H9 (cell line): ENCODE results near the gene DNAL1. TPM values are rescaled to one million over a fixed set of nuclear protein-coding genes. Genes with fewer than 3 reads are reported as not detected.

Experiments
- DNase-seq: peaks from one replicate; pipeline ENCODE4 v3.0.0-alpha.2; 2017
- H2AFZ ChIP-seq: one replicate; pipeline ENCODE4 v1.6.1; 2013; ENCODE audit warnings: mild to moderate bottlenecking, low read length, control low read depth, moderate library complexity
- H2AK5ac ChIP-seq: 2 replicates; pipeline ENCODE4 v1.6.1; 2013; ENCODE audit warnings: low read length, control low read depth, mixed read lengths; ENCODE audit not compliant: insufficient read length
- H2BK120ac ChIP-seq: one replicate; pipeline ENCODE4 v1.6.1; 2013; ENCODE audit warnings: low read depth, mild to moderate bottlenecking, low read length, control low read depth, inconsistent platforms; ENCODE audit not compliant: poor library complexity, severe bottlenecking
- H2BK12ac ChIP-seq: 2 replicates; pipeline ENCODE4 v1.6.1; 2013; ENCODE audit warnings: low read length, control low read depth, mixed read lengths, low read depth; ENCODE audit not compliant: insufficient read length
- H2BK15ac ChIP-seq: 2 replicates; pipeline ENCODE4 v1.6.1; 2013; ENCODE audit warnings: low read depth, low read length, control low read depth
- H2BK20ac ChIP-seq: one replicate; pipeline ENCODE4 v1.6.1; 2013; ENCODE audit warnings: low read depth, mild to moderate bottlenecking, low read length, control low read depth, inconsistent platforms; ENCODE audit not compliant: poor library complexity, severe bottlenecking
- H2BK5ac ChIP-seq: 2 replicates; pipeline ENCODE4 v1.6.1; 2013; ENCODE audit warnings: low read length, control low read depth, mixed read lengths; ENCODE audit not compliant: insufficient read length
- H3K14ac ChIP-seq: 2 replicates; pipeline ENCODE4 v1.6.1; 2013; ENCODE audit warnings: low read length, control low read depth; ENCODE audit not compliant: insufficient read depth
- H3K18ac ChIP-seq: 2 replicates; pipeline ENCODE4 v1.6.1; 2013; ENCODE audit warnings: low read depth, mild to moderate bottlenecking, mixed read lengths, low read length, control low read depth; ENCODE audit not compliant: insufficient read length
- H3K23ac ChIP-seq: 2 replicates; pipeline ENCODE4 v1.6.1; 2013; ENCODE audit warnings: low read length, control low read depth, mixed read lengths, low read depth; ENCODE audit not compliant: insufficient read length
- H3K23me2 ChIP-seq: 2 replicates; pipeline ENCODE4 v1.6.1; 2013; ENCODE audit warnings: low read depth, mild to moderate bottlenecking, mixed read lengths, low read length, control low read depth; ENCODE audit not compliant: insufficient read length, poor library complexity, severe bottlenecking
- H3K27ac ChIP-seq: 2 replicates; pipeline ENCODE4 v1.5.1; 2013; ENCODE audit warnings: low read length, control low read depth, mixed read lengths, low read depth; ENCODE audit not compliant: insufficient read length
- H3K27me3 ChIP-seq: 2 replicates; pipeline ENCODE4 v1.6.1; 2013; ENCODE audit warnings: low read length, control low read depth, inconsistent platforms; ENCODE audit not compliant: insufficient read depth
- H3K4ac ChIP-seq: 2 replicates; pipeline ENCODE4 v1.6.1; 2013; ENCODE audit warnings: low read depth, mild to moderate bottlenecking, control low read depth, inconsistent platforms, low read length, moderate library complexity
- H3K4me1 ChIP-seq: 2 replicates; pipeline ENCODE4 v1.6.1; 2013; ENCODE audit warnings: low read length, control low read depth, inconsistent platforms; ENCODE audit not compliant: insufficient read depth
- H3K4me2 ChIP-seq: 2 replicates; pipeline ENCODE4 v1.6.1; 2013; ENCODE audit warnings: low read length, control low read depth, mixed read lengths; ENCODE audit not compliant: insufficient read length, insufficient read depth
- H3K56ac ChIP-seq: 2 replicates; pipeline ENCODE4 v1.6.1; 2013; ENCODE audit warnings: low read depth, mild to moderate bottlenecking, mixed read lengths, low read length, control low read depth; ENCODE audit not compliant: insufficient read length
- H3K79me1 ChIP-seq: 2 replicates; pipeline ENCODE4 v1.6.1; 2013; ENCODE audit warnings: low read depth, mild to moderate bottlenecking, moderate library complexity, low read length, control low read depth, inconsistent platforms; ENCODE audit not compliant: insufficient read depth, poor library complexity, severe bottlenecking
- H3K79me2 ChIP-seq: 2 replicates; pipeline ENCODE4 v1.6.1; 2013; ENCODE audit warnings: low read length, control low read depth, inconsistent platforms; ENCODE audit not compliant: insufficient read depth
- H3K9ac ChIP-seq: 2 replicates; pipeline ENCODE4 v1.6.1; 2013; ENCODE audit warnings: low read length, control low read depth, mixed read lengths; ENCODE audit not compliant: insufficient read length; ENCODE audit errors: extremely low read depth
- H3K9me3 ChIP-seq: one replicate; pipeline ENCODE4 v1.6.1; 2013; ENCODE audit warnings: low read depth, low read length, inconsistent platforms; ENCODE audit not compliant: control insufficient read depth
- H3T11ph ChIP-seq: one replicate; pipeline ENCODE4 v1.6.1; 2013; ENCODE audit warnings: mild to moderate bottlenecking, low read length, control low read depth, inconsistent platforms
- H4K20me1 ChIP-seq: one replicate; pipeline ENCODE4 v1.6.1; 2013; ENCODE audit not compliant: control insufficient read depth, insufficient read length, insufficient read depth
- H4K5ac ChIP-seq: 2 replicates; pipeline ENCODE4 v1.6.1; 2013; ENCODE audit warnings: low read depth, mild to moderate bottlenecking, mixed read lengths, low read length, control low read depth; ENCODE audit not compliant: insufficient read length
- H4K8ac ChIP-seq: replicated peaks from 2 replicates; pipeline ENCODE4 v1.6.1; 2013; ENCODE audit warnings: low read length, control low read depth, mixed read lengths, low read depth; ENCODE audit not compliant: insufficient read length
- H4K91ac ChIP-seq: 2 replicates; pipeline ENCODE4 v1.6.1; 2013; ENCODE audit warnings: low read depth, mild to moderate bottlenecking, moderate library complexity, mixed read lengths, low read length, control low read depth; ENCODE audit not compliant: insufficient read length
- H3K27ac Mint-ChIP-seq, 3 experiments: 2 replicates in 2 of 3; 3 replicates in 1 of 3; pipeline ENCODE4 v1.8.0; 2020 to 2021; ENCODE audit warnings: mixed read lengths in 3 of 3, mild to moderate bottlenecking in 1 of 3, moderate library complexity in 1 of 3
- H3K27me3 Mint-ChIP-seq: 2 replicates; pipeline ENCODE4 v1.8.0; 2021; ENCODE audit warnings: low read depth, mild to moderate bottlenecking, moderate library complexity, mixed read lengths
- H3K36me3 Mint-ChIP-seq, 3 experiments: 2 replicates in 2 of 3; 3 replicates in 1 of 3; pipeline ENCODE4 v1.8.0; 2020 to 2021; ENCODE audit warnings: low read depth in 3 of 3, mixed read lengths in 3 of 3; ENCODE audit not compliant: insufficient read depth in 1 of 3
- H3K4me1 Mint-ChIP-seq, 2 experiments: 2 replicates each; pipeline ENCODE4 v1.8.0; 2020; ENCODE audit warnings: mixed read lengths in 2 of 2
- H3K4me3 Mint-ChIP-seq, 2 experiments: 2 replicates in 1 of 2; 3 replicates in 1 of 2; pipeline ENCODE4 v1.8.0; 2020 to 2021; ENCODE audit warnings: mild to moderate bottlenecking in 2 of 2, mixed read lengths in 2 of 2, moderate library complexity in 1 of 2
- H3K9me3 Mint-ChIP-seq, 2 experiments: 2 replicates in 1 of 2; 3 replicates in 1 of 2; pipeline ENCODE4 v1.8.0; 2020; ENCODE audit warnings: mild to moderate bottlenecking in 2 of 2, mixed read lengths in 2 of 2, moderate library complexity in 1 of 2
- CTCF ChIP-seq: fragments of 200-600 bp; sonication (generic); conservative IDR thresholded peaks from 3 replicates; pipeline ENCODE4 v1.8.0; 2021; ENCODE audit warnings: antibody characterized with exemption, mild to moderate bottlenecking
- WGBS: extraction: QIAGEN DNeasy Blood & Tissue Kit; methylation state at CpG from one replicate; pipeline ENCODE4 v1.1.7; 2013; ENCODE audit warnings: missing lambda C conversion rate, low lambda C conversion rate, mixed read lengths; ENCODE audit not compliant: insufficient read length; ENCODE audit errors: extremely low coverage; 5-methylcytosine and 5-hydroxymethylcytosine counted together
- total RNA-seq: library from RNA; stranded (reverse); gene quantifications from 2 replicates; pipeline ENCODE4 v1.2.1, GENCODE V29; 2021

Gene DNAL1
- total RNA-seq, 1 experiment from 2014 or later = 17.7 TPM

- H4K20me1 ChIP-seq = no peaks in the 10 kb centered on the region
- H3K9me3 Mint-ChIP-seq = no peaks in the 10 kb centered on the region; a peak in 1 of 5 replicates
- no peak overlapping the region for H4K5ac ChIP-seq
- H3K27me3 ChIP-seq = no peaks in the 10 kb centered on the region
- no peak overlapping the region for H4K8ac ChIP-seq
- no peak overlapping the region for H3K27ac ChIP-seq
- WGBS = no CpG with 5 or more reads among the region's 20 CpGs
- peaks cover 6% of the 10 kb centered on the region; the same call in 1 of the 2 replicates for H3K4me1 ChIP-seq
- H2BK5ac ChIP-seq = no peak overlapping the region
- H2BK15ac ChIP-seq = no peak overlapping the region
- no peak for TF ChIP-seq CTCF
- peak overlapping the region; percentile 89; the same call in 1 of the 2 replicates for H3K14ac ChIP-seq
- H3K4ac ChIP-seq = no peak overlapping the region
- no peak overlapping the region for H3K9ac ChIP-seq
- no peak overlapping the region for H2AFZ ChIP-seq
- DNase-seq = peak; percentile 70
- peak overlapping the region; percentile 76 to 92 for H3K4me3 Mint-ChIP-seq
- peaks cover 0 to 9% (median 5%) of the 10 kb centered on the region in 3 experiments; a peak in 3 of 7 replicates for H3K36me3 Mint-ChIP-seq
- no peak overlapping the region for H4K91ac ChIP-seq
- no peaks in the 10 kb centered on the region for H3K9me3 ChIP-seq
- H3K27me3 Mint-ChIP-seq = peaks cover 7% of the 10 kb centered on the region
- H3K79me2 ChIP-seq = no peaks in the 10 kb centered on the region; the same call in 1 of the 2 replicates
- no peak overlapping the region for H2BK12ac ChIP-seq
- peaks cover 51 to 56% of the 10 kb centered on the region in 2 experiments for H3K4me1 Mint-ChIP-seq
- H3K18ac ChIP-seq = peak overlapping the region; percentile 91
- peaks cover 19% of the 10 kb centered on the region for H3K23me2 ChIP-seq
- no peaks in the 10 kb centered on the region for H3K79me1 ChIP-seq
- no peak overlapping the region for H2BK20ac ChIP-seq
- no peak overlapping the region for H3T11ph ChIP-seq
- H3K56ac ChIP-seq = no peak overlapping the region
- peak overlapping the region; percentile 1 for H2BK120ac ChIP-seq
- no peak overlapping the region for H2AK5ac ChIP-seq
- peak overlapping the region; percentile 79 to 97 (median 95) for H3K27ac Mint-ChIP-seq
- no peak overlapping the region for H3K23ac ChIP-seq
- peak overlapping the region; percentile 35 for H3K4me2 ChIP-seq
Observed at GRCh38 chr14:73717711-73718417, 73.1 kb downstream of the DNAL1 start.
